Measurements from ENCODE around the gene NEK4. TPM values are rescaled to one million over a fixed set of nuclear protein-coding genes. Genes with fewer than 3 reads are reported as not detected.
A peak's percentile ranks its signal among the peaks of the same experiment; 100 is the strongest.

The NEK4 gene
- total and polyA plus RNA-seq, 10 of the 15 experiments (the other 5 are each of a cell fraction or from before 2014, with no cell fraction given): 7.0 to 29.1 (median 16.4) TPM

DNA sequence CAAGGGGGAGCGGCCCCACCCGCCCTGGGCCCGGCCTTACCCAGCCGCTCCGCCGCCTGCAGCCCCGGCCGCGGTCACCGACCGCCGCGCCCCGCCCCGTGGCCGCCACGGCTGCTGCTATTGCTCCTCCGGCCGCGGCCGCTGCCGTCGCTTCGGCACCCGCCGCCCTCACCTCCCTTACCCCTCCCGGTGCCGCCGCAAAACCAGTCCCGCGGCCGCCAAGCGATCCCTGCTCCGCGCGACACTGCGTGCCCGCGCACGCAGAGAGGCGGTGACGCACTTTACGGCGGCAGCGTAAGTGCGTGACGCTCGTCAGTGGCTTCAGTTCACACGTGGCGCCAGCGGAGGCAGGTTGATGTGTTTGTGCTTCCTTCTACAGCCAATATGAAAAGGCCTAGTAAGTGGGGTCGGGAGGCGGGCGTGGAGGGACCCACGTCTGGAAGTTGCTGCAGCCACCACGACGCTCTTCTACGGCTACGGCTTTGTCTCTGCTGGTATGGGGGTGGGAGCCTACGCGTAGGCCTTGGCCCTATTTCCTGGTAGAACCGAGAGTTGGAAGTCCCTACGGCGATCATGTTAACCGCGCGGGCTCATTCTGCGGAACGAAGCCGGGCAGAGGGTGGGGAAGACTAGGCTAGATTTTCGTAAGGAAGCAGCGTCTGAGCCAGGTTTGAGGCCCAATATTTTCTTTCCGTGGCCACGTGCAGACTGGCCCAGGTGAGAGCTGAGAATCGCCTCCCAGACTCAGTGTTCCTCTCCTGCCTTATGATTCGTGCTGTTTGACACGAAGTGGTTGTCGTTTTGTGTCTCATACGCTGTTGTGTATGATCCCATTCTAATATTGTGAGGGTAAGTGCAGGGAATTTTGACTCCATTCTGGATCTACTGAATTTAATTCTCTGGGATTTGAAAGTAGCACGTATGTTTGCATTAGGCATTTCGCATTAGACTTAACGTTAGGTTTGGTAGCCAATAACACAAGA lies 84.7 kb downstream of the NEK4 start, which contains the start of the genes GNL3 and PBRM1 (continued):
- TF ChIP-seq, protein P1, sequence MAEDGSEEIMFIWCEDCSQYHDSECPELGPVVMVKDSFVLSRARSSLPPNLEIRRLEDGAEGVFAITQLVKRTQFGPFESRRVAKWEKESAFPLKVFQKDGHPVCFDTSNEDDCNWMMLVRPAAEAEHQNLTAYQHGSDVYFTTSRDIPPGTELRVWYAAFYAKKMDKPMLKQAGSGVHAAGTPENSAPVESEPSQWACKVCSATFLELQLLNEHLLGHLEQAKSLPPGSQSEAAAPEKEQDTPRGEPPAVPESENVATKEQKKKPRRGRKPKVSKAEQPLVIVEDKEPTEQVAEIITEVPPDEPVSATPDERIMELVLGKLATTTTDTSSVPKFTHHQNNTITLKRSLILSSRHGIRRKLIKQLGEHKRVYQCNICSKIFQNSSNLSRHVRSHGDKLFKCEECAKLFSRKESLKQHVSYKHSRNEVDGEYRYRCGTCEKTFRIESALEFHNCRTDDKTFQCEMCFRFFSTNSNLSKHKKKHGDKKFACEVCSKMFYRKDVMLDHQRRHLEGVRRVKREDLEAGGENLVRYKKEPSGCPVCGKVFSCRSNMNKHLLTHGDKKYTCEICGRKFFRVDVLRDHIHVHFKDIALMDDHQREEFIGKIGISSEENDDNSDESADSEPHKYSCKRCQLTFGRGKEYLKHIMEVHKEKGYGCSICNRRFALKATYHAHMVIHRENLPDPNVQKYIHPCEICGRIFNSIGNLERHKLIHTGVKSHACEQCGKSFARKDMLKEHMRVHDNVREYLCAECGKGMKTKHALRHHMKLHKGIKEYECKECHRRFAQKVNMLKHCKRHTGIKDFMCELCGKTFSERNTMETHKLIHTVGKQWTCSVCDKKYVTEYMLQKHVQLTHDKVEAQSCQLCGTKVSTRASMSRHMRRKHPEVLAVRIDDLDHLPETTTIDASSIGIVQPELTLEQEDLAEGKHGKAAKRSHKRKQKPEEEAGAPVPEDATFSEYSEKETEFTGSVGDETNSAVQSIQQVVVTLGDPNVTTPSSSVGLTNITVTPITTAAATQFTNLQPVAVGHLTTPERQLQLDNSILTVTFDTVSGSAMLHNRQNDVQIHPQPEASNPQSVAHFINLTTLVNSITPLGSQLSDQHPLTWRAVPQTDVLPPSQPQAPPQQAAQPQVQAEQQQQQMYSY (CRISPR knock-in tag; IDR thresholded peaks at IDR 0.05): no peak
- TF ChIP-seq JUND (IDR thresholded peaks at IDR 0.05; ENCODE audit: low read depth, low read length) (no peak), PAX5 (IDR thresholded peaks at IDR 0.05; ENCODE audit: borderline replicate concordance, low read depth, low read length) (peak; percentile 26; the same call in 1 of the 2 replicates), SP1 (IDR thresholded peaks at IDR 0.05; ENCODE audit: low read depth, low read length) (no peak), EZH2 (IDR thresholded peaks at IDR 0.05; ENCODE audit: borderline replicate concordance, control insufficient read depth, low read depth, low read length) (no peak), ZBED1 (IDR thresholded peaks at IDR 0.05; ENCODE audit: borderline replicate concordance) (peak; percentile 60; the same call in 1 of the 2 replicates), POLR2A (IDR thresholded peaks at IDR 0.05; ENCODE audit: low read depth, low read length) (peak; percentile 93), EED (IDR thresholded peaks at IDR 0.05; ENCODE audit: low read depth) (no peak), BCL11A (IDR thresholded peaks at IDR 0.05; ENCODE audit: low read depth, low read length) (no peak), NR2C1 (IDR thresholded peaks at IDR 0.05) (no peak; the same call in 1 of the 2 replicates), POLR2AphosphoS2 (IDR thresholded peaks at IDR 0.05; ENCODE audit: low read depth, low read length) (peak; percentile 96), YBX1 (IDR thresholded peaks at IDR 0.05) (no peak), POLR2AphosphoS5 (IDR thresholded peaks at IDR 0.05; ENCODE audit: low read length) (peak; percentile 94), CEBPB (IDR thresholded peaks at IDR 0.05; ENCODE audit: borderline replicate concordance in 1 of 2, low read depth in 2 of 2, low read length in 2 of 2) (no peak), BACH1 (IDR thresholded peaks at IDR 0.05; ENCODE audit: borderline replicate concordance) (peak; percentile 86), KLF5 (IDR thresholded peaks at IDR 0.05; ENCODE audit: partially characterized antibody) (peak; percentile 60), GATAD2B (conservative IDR thresholded peaks at IDR 0.05; ENCODE audit: low read depth) (peak; percentile 82), FOXM1 (IDR thresholded peaks at IDR 0.05; ENCODE audit: low read depth, low read length) (no peak), RBBP5 (conservative IDR thresholded peaks at IDR 0.05) (no peak), NBN (IDR thresholded peaks at IDR 0.05) (peak; percentile 84), LARP7 (IDR thresholded peaks at IDR 0.05) (peak; percentile 79; the same call in 1 of the 2 replicates)
- TF ChIP-seq, protein P2, sequence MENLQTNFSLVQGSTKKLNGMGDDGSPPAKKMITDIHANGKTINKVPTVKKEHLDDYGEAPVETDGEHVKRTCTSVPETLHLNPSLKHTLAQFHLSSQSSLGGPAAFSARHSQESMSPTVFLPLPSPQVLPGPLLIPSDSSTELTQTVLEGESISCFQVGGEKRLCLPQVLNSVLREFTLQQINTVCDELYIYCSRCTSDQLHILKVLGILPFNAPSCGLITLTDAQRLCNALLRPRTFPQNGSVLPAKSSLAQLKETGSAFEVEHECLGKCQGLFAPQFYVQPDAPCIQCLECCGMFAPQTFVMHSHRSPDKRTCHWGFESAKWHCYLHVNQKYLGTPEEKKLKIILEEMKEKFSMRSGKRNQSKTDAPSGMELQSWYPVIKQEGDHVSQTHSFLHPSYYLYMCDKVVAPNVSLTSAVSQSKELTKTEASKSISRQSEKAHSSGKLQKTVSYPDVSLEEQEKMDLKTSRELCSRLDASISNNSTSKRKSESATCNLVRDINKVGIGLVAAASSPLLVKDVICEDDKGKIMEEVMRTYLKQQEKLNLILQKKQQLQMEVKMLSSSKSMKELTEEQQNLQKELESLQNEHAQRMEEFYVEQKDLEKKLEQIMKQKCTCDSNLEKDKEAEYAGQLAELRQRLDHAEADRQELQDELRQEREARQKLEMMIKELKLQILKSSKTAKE (IDR thresholded peaks at IDR 0.05; ENCODE audit: low read depth, poor library complexity, severe bottlenecking): no peak
- TF ChIP-seq, protein P3, sequence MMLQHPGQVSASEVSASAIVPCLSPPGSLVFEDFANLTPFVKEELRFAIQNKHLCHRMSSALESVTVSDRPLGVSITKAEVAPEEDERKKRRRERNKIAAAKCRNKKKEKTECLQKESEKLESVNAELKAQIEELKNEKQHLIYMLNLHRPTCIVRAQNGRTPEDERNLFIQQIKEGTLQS (IDR thresholded peaks at IDR 0.05; ENCODE audit: borderline replicate concordance, extremely low read depth, low read depth, low read length): peak; percentile 67; the same call in 1 of the 2 replicates
- TF ChIP-seq, protein P4, sequence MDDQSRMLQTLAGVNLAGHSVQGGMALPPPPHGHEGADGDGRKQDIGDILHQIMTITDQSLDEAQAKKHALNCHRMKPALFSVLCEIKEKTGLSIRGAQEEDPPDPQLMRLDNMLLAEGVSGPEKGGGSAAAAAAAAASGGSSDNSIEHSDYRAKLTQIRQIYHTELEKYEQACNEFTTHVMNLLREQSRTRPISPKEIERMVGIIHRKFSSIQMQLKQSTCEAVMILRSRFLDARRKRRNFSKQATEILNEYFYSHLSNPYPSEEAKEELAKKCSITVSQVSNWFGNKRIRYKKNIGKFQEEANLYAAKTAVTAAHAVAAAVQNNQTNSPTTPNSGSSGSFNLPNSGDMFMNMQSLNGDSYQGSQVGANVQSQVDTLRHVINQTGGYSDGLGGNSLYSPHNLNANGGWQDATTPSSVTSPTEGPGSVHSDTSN (IDR thresholded peaks at IDR 0.05; ENCODE audit: insufficient replicate concordance, low read depth, low read length): no peak

All from GM12878 (cell line).